Parathyroid adenoma (tissue), 2 donors: ENCODE measurements around the gene PCDHB7.
"Not testable (repeated sequence)": the region's sequence is repeated elsewhere in the genome, so short reads cannot be mapped to it uniquely, and the experiment has no call there.

Experiments used
- H2AFZ ChIP-seq: fragments of 300-600 bp; sonication (generic); one replicate; pipeline ENCODE4 v1.7.0; 2017; ENCODE audit warnings: antibody characterized with exemption, mild to moderate bottlenecking
- H3K27ac ChIP-seq: fragments of 300-600 bp; sonication (generic); one replicate; pipeline ENCODE4 v1.7.0; 2017
- H3K27me3 ChIP-seq: fragments of 300-600 bp; sonication (generic); one replicate; pipeline ENCODE4 v1.7.0; 2017; ENCODE audit warnings: low read length; ENCODE audit not compliant: control insufficient read depth, insufficient read depth
- H3K36me3 ChIP-seq: fragments of 300-600 bp; sonication (generic); one replicate; pipeline ENCODE4 v1.7.0; 2017; ENCODE audit warnings: low read length; ENCODE audit not compliant: control insufficient read depth, insufficient read depth
- H3K4me1 ChIP-seq: fragments of 300-600 bp; sonication (generic); one replicate; pipeline ENCODE4 v1.7.0; 2017; ENCODE audit warnings: control low read depth
- H3K4me2 ChIP-seq: fragments of 300-600 bp; sonication (generic); one replicate; pipeline ENCODE4 v1.7.0; 2017; ENCODE audit warnings: low read length
- H3K4me3 ChIP-seq: fragments of 300-600 bp; sonication (generic); one replicate; pipeline ENCODE4 v1.7.0; 2017; ENCODE audit warnings: low read depth, low read length
- H3K79me2 ChIP-seq: fragments of 300-600 bp; sonication (generic); one replicate; pipeline ENCODE4 v1.7.0; 2017; ENCODE audit warnings: control low read depth
- H3K9ac ChIP-seq: fragments of 300-600 bp; sonication (generic); one replicate; pipeline ENCODE4 v1.7.0; 2017; ENCODE audit warnings: mild to moderate bottlenecking
- H3K9me3 ChIP-seq: fragments of 300-600 bp; sonication (generic); one replicate; pipeline ENCODE4 v1.7.0; 2017; ENCODE audit warnings: low read length; ENCODE audit not compliant: control insufficient read depth
- CTCF ChIP-seq: fragments of 300-600 bp; sonication (generic); IDR thresholded peaks from one replicate; pipeline ENCODE4 v1.7.0; 2017; ENCODE audit warnings: antibody characterized with exemption, mild to moderate bottlenecking
- donor health status: primary hyperparathyroidism.

Gene PCDHB7

GRCh38 chr5:141223112-141223783, 50.8 kb downstream of the PCDHB7 start, which contains the start of gene PCDHB14:
TSS of gene PCDHB14 (plus strand) at chr5:141223343. CDS start at chr5:141223506, 163 bp downstream.
- Histone ChIP-seq H3K9me3 (peaks cover 6% of the 10 kb centered on the region), H3K4me3 (peak within 1 kb of the TSS; percentile 36), H3K9ac (no peak within 1 kb of the TSS)

GRCh38 chr5:141224844-141225243, 52.4 kb downstream of the PCDHB7 start:
- H3K9ac ChIP-seq, H3K4me1 ChIP-seq, H3K79me2 ChIP-seq, H2AFZ ChIP-seq, H3K36me3 ChIP-seq, H3K27me3 ChIP-seq, H3K27ac ChIP-seq, H3K9me3 ChIP-seq, H3K4me2 ChIP-seq, H3K4me3 ChIP-seq: not testable (repeated sequence)

More at GRCh38 chr5:141223112-141223783, 50.8 kb downstream of the PCDHB7 start, which contains the start of gene PCDHB14:
- TF ChIP-seq CTCF: no peak
- peak within 1 kb of the TSS; percentile 58 for H3K4me2 ChIP-seq
- no peaks in the 10 kb centered on the region for H3K36me3 ChIP-seq
- no peaks in the 10 kb centered on the region for H3K27me3 ChIP-seq
- H2AFZ ChIP-seq: no peak within 1 kb of the TSS
- no peak within 1 kb of the TSS for H3K27ac ChIP-seq
- no peaks in the 10 kb centered on the region for H3K4me1 ChIP-seq
- H3K79me2 ChIP-seq: no peaks in the 10 kb centered on the region

DNA sequence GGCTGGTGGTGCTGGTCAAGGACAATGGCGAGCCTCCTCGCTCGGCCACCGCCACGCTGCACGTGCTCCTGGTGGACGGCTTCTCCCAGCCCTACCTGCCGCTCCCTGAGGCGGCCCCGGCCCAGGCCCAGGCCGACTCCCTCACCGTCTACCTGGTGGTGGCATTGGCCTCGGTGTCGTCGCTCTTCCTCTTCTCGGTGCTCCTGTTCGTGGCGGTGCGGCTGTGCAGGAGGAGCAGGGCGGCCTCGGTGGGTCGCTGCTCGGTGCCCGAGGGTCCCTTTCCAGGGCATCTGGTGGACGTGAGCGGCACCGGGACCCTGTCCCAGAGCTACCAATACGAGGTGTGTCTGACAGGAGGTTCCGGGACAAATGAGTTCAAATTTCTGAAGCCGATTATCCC, 53.0 kb downstream of the PCDHB7 start:
- not testable (repeated sequence) for H3K9me3 ChIP-seq, H2AFZ ChIP-seq, H3K27ac ChIP-seq, H3K79me2 ChIP-seq, H3K4me2 ChIP-seq, H3K4me1 ChIP-seq, H3K4me3 ChIP-seq, H3K36me3 ChIP-seq, H3K27me3 ChIP-seq, H3K9ac ChIP-seq
